GM12892 (cell line): ENCODE results near the gene TCF12.

Experiments used
- DNase-seq: peaks from one replicate; pipeline ENCODE4 v3.0.0; 2011; ENCODE audit not compliant: insufficient read length
- FAIRE-seq: peaks from 2 replicates; lab custom pipeline; 2011; peaks lifted over from hg19 to GRCh38; lab: Jason Lieb, UNC
- POLR2A ChIP-seq: IDR thresholded peaks from 2 replicates; pipeline ENCODE4 v1.6.1; 2011; ENCODE audit warnings: low read depth, low read length, control low read depth
- POLR2AphosphoS5 ChIP-seq: IDR thresholded peaks from 2 replicates; pipeline ENCODE4 v1.6.1; 2011; ENCODE audit warnings: low read depth, low read length, control low read depth
- TAF1 ChIP-seq: IDR thresholded peaks from 2 replicates; pipeline ENCODE4 v1.6.1; 2011; ENCODE audit warnings: low read depth, mild to moderate bottlenecking, control low read depth, low read length, borderline replicate concordance

TCF12 gene

DNA sequence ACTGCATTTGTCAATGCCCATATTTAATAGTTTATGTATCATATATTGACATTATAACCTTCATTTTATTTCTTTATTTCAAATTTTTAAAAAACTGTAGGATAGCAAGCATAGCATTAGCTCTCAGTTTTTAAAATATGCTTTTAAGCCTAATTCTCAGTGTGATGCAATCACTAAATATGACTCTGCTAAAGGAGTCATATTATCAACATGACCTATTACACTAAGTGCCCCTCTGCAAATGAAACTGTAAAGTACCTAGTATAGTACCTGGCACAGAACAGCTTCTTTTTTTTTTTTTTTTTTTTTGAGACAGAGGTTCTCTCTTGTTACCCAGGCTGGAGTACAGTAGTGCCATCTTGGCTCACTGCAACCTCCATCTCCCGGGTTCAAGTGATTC, 278.4 kb downstream of the TCF12 start:
- DNase-seq (no peak), FAIRE-seq (no peak)
- TF ChIP-seq POLR2A: no peak
- no peak for TF ChIP-seq POLR2AphosphoS5
- no peak for TF ChIP-seq TAF1

GRCh38 chr15:57198131-57198530, 279.7 kb downstream of the TCF12 start:
- DNase-seq (no peak), FAIRE-seq (no peak)
- no peak for TF ChIP-seq POLR2AphosphoS5
- TF ChIP-seq POLR2A: no peak
- TF ChIP-seq TAF1: no peak

DNA sequence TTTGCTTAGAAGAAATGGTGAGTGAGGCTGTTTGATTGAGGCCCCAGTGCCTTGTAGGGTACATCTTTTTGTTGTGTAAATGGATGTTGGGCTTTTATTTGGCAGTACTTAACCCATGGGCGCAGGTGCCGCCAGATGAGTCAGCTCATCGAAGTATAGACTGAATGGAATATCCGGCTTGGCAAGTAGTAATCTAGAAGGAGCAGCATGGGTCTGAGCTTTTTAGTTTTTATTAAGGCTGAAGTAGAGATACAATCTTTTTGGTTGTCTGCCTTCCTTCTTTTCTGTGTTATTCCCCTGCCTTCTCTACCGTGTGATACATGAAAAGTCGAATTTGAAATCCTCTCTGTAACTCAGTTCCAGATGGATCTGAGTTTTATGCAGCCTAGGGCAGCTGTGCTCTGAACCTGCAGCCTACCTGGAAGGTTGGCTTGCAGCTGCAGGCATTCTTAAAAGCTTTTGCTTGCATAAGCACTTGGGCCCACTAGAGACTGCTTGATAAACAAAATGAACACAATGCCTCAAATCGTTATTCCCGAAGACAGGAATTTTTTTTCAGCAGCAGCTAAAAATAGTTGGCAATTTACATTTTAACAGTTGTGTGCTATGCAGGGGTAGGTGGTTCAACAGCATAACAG, 280.3 kb downstream of the TCF12 start:
- FAIRE-seq: no peak
- TF ChIP-seq TAF1 (no peak), POLR2A (no peak), POLR2AphosphoS5 (no peak)
- DNase-seq: no peak

- no peak for TF ChIP-seq TAF1
- FAIRE-seq (no peak), DNase-seq (no peak)
Observed at GRCh38 chr15:57201578-57201977, 283.1 kb downstream of the TCF12 start.

DNA sequence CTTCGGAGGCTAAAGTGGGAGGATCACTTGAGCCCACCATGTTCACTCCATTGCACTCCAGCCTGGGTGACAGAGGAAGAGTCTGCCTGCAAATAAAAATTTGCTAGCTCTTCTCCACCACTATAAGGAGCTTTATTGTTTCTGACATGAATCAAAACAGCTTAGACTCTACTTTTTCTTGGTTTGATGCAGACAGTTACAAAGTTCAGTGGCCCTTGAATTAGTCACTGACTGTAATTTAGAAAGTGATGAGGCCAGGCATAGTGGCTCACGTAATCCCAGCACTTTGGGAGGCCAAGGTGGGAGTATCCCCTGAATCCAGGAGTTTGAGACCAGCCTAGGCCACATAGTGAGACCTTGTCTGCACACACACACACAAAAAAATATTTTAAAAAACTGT, 285.5 kb downstream of the TCF12 start:
- DNase-seq (no peak), FAIRE-seq (no peak)
- TF ChIP-seq TAF1 (no peak), POLR2AphosphoS5 (no peak), POLR2A (no peak)

- FAIRE-seq: no peak
- no peak for TF ChIP-seq TAF1
- no peak for TF ChIP-seq POLR2A
- no peak for TF ChIP-seq POLR2AphosphoS5
- no peak for DNase-seq
Observed at GRCh38 chr15:57205027-57205855, 286.8 kb downstream of the TCF12 start.

GRCh38 chr15:57205996-57206395, 287.6 kb downstream of the TCF12 start:
- TF ChIP-seq TAF1 (no peak), POLR2AphosphoS5 (no peak), POLR2A (no peak)
- FAIRE-seq (no peak), DNase-seq (no peak)

DNA sequence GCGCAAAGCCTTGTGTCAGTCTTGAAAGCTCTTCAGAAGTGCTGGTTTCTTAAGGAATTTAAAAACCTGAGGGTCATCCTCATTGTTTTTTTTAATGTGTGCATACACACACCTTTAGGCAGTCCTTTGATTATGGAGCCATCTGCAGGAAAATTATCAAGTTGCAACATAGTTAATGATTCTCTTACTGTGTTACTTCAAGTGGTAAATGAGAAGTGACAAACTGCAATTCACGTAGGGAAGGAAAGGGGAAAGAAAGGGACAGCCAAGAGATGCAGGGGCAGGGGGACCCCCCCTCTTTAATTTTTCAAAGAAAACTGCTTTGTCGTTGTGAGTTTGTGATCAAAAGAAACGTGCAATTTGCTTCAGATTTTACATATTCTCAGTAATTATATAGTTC, 295.4 kb downstream of the TCF12 start:
- DNase-seq (no peak), FAIRE-seq (peak; percentile 64)
- TF ChIP-seq POLR2A (no peak), TAF1 (no peak), POLR2AphosphoS5 (no peak)

DNA sequence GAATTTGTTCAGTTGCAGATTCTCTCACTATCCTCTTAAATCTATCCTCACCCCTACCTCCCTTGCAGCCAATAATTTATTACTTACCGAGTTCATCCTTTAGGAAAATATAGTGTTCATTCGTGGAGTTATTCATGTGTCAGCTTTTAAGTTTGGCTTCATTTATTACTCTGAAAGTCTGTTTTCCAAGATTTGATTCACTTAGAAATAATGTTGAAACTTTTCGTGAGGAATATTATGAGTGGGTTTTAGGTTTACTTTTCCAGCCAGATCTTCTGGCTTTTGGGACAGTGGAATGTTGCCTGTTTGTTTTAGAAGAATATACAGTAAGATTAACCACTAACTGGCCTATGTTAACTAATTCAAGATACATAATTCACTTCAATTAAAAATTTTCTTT, 296.9 kb downstream of the TCF12 start:
- DNase-seq (no peak), FAIRE-seq (no peak)
- TF ChIP-seq TAF1 (no peak), POLR2AphosphoS5 (no peak), POLR2A (no peak)

DNA sequence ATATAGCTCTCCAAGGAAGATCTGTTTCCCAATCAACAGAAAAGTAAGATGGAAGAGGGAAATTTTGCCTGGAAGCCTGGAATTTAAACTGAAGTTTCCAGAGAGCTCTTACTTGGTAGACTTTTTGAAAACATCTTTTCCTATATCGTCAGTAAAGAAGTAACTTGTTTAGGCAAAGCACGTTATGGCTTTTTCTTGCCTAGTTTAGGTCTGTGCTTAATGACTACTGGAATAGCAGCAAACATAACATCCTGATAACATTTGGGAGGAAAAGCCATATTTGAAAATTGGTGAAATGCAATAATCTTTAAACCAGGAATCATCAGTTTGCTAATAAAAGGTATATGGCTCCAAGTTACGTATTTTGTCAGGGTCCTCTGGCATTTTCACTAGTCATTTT, 297.4 kb downstream of the TCF12 start:
- TF ChIP-seq TAF1: no peak
- FAIRE-seq (no peak), DNase-seq (no peak)

- DNase-seq: no peak
- FAIRE-seq: no peak
- TF ChIP-seq POLR2A (no peak), TAF1 (no peak), POLR2AphosphoS5 (no peak)
Observed at GRCh38 chr15:57216288-57216687, 297.8 kb downstream of the TCF12 start.

DNA sequence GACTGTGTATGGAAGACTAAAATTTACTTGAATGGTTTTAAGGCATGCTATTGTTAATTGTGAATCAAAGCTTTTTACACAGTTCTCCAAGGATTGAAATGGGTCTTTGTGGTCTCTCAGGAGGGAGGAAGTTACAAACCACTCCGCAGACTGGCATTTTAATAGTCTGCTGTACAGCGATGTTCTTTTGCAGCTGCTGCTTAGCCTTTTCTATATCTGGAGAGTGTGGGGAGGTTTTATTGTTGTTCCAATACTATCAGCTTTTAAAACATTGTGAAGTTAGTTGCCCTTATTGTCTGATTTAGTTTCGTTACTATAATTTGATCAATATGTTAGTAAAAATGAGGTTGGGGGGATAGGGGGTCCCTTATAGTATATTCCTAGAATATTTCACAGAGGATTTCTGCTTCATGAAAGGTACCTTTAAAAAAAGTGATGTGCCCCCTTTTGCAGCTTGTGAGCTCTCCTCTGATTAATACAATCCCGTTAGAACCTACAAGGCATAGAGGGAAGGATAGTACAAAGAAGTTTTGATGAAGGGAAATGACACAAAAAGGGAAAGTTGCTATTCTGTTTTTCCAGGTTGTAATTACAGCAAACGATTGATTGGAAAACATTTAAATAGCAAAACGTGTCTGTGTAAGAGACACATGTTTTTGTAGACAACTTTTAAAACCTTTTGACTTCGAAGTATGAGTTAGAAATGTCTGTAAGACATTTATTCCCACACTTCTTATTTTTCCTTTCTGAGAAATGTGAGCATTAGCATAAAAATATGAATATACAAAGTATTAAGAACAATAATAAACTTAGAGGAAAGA, 299.5 kb downstream of the TCF12 start:
- TF ChIP-seq POLR2AphosphoS5 (no peak), TAF1 (no peak), POLR2A (no peak)
- no peak for FAIRE-seq
- DNase-seq: no peak
